ENCODE results near the gene SARDH.
"Not testable (repeated sequence)": the region's sequence is repeated elsewhere in the genome, so short reads cannot be mapped to it uniquely, and the experiment has no call there.

DNA sequence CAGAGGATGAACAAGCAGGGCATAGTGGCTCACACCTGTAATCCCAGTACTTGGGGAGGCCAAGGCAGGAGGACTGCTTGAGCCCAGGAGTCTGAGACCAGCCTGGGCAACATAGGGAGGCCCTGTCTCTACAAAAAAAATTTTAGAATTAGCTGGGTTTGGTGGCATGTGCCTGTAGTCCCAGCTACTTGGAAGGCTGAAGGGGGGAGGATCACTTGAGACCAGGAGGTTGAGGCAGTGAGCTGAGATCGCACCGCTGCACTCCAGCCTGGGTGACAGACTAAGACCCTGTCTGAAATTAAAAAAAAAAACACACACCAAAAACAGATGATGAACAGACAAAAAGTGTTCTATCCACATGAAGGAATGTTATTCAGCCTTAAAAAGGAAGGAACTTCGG is 62.4 kb downstream of the SARDH start:
- TF ChIP-seq, protein P1, sequence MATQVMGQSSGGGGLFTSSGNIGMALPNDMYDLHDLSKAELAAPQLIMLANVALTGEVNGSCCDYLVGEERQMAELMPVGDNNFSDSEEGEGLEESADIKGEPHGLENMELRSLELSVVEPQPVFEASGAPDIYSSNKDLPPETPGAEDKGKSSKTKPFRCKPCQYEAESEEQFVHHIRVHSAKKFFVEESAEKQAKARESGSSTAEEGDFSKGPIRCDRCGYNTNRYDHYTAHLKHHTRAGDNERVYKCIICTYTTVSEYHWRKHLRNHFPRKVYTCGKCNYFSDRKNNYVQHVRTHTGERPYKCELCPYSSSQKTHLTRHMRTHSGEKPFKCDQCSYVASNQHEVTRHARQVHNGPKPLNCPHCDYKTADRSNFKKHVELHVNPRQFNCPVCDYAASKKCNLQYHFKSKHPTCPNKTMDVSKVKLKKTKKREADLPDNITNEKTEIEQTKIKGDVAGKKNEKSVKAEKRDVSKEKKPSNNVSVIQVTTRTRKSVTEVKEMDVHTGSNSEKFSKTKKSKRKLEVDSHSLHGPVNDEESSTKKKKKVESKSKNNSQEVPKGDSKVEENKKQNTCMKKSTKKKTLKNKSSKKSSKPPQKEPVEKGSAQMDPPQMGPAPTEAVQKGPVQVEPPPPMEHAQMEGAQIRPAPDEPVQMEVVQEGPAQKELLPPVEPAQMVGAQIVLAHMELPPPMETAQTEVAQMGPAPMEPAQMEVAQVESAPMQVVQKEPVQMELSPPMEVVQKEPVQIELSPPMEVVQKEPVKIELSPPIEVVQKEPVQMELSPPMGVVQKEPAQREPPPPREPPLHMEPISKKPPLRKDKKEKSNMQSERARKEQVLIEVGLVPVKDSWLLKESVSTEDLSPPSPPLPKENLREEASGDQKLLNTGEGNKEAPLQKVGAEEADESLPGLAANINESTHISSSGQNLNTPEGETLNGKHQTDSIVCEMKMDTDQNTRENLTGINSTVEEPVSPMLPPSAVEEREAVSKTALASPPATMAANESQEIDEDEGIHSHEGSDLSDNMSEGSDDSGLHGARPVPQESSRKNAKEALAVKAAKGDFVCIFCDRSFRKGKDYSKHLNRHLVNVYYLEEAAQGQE (IDR thresholded peaks at IDR 0.05; ENCODE audit: borderline replicate concordance), result not testable (repeated sequence)
- TF ChIP-seq, protein P2, sequence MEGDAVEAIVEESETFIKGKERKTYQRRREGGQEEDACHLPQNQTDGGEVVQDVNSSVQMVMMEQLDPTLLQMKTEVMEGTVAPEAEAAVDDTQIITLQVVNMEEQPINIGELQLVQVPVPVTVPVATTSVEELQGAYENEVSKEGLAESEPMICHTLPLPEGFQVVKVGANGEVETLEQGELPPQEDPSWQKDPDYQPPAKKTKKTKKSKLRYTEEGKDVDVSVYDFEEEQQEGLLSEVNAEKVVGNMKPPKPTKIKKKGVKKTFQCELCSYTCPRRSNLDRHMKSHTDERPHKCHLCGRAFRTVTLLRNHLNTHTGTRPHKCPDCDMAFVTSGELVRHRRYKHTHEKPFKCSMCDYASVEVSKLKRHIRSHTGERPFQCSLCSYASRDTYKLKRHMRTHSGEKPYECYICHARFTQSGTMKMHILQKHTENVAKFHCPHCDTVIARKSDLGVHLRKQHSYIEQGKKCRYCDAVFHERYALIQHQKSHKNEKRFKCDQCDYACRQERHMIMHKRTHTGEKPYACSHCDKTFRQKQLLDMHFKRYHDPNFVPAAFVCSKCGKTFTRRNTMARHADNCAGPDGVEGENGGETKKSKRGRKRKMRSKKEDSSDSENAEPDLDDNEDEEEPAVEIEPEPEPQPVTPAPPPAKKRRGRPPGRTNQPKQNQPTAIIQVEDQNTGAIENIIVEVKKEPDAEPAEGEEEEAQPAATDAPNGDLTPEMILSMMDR (IDR thresholded peaks at IDR 0.05; ENCODE audit: poor library complexity, severe bottlenecking), result not testable (repeated sequence)
- not testable (repeated sequence) for TF ChIP-seq EZH2 (IDR thresholded peaks at IDR 0.05; ENCODE audit: borderline replicate concordance, insufficient read depth, low read length, poor library complexity, severe bottlenecking); SMC3 (conservative IDR thresholded peaks at IDR 0.05; ENCODE audit: poor library complexity); POLR2AphosphoS5 (IDR thresholded peaks at IDR 0.05); RAD21 (conservative IDR thresholded peaks at IDR 0.05); TAF1 (IDR thresholded peaks at IDR 0.05; ENCODE audit: low read depth)

Measured in neural cell (in vitro differentiated cells).